PC-9 (cell line): ENCODE data around the gene MAMSTR.

Source experiments
- CTCF ChIP-seq: fragments of 200-600 bp; sonication (generic); conservative IDR thresholded peaks from 2 replicates; pipeline ENCODE4 v1.6.1; 2017; ENCODE audit warnings: mixed run types, antibody characterized with exemption, mild to moderate bottlenecking, moderate library complexity
- EZH2 ChIP-seq: fragments of 200-600 bp; sonication (generic); IDR thresholded peaks from 2 replicates; pipeline ENCODE4 v1.8.0; 2017; ENCODE audit warnings: antibody characterized with exemption, low read depth

GRCh38 chr19:48670699-48671445, 48.7 kb downstream of the MAMSTR start:
- TF ChIP-seq CTCF (no peak), EZH2 (no peak)
